Endothelial cell of umbilical vein (primary cell): Measurements from ENCODE around the gene MYBPHL. TPM values are rescaled to one million over a fixed set of nuclear protein-coding genes. Genes with fewer than 3 reads are reported as not detected.

ENCODE experiments used
- BruUV-seq: library from RNA; stranded (reverse); fragments of 400-500 nt; replicated peaks from 2 replicates; lab custom pipeline; 2021; lab: Mats Ljungman, UMichigan
- CTCF ChIA-PET: fragments of 300-600, 350-600 bp; sonication (Branson Sonifier 250); formaldehyde crosslinking; loops from one replicate; lab custom pipeline; 2021; ENCODE audit warnings: antibody characterized with exemption, inconsistent platforms; lab: Charles Lee
- POLR2A ChIA-PET: fragments of 300-600, 350-600 bp; sonication (Branson Sonifier 250); formaldehyde crosslinking; loops from one replicate; lab custom pipeline; 2021; ENCODE audit warnings: antibody characterized with exemption, inconsistent platforms; lab: Charles Lee
- DNase-seq: peaks from one replicate; pipeline ENCODE4 v3.0.0-alpha.2; 2011; ENCODE audit warnings: low read depth, low spot score
- FAIRE-seq: peaks from 2 replicates; lab custom pipeline; 2011; peaks lifted over from hg19 to GRCh38; lab: Jason Lieb, UNC
- H2AFZ ChIP-seq: 2 replicates; pipeline ENCODE4 v1.6.0; 2012; ENCODE audit warnings: low read depth, low read length, control low read depth, inconsistent platforms
- H3K27ac ChIP-seq: 2 replicates; pipeline ENCODE4 v1.5.1; 2011; ENCODE audit warnings: low read depth, mild to moderate bottlenecking, control low read depth, low read length, moderate library complexity; ENCODE audit not compliant: insufficient read depth
- H3K27me3 ChIP-seq, 2 experiments: 2 replicates each; pipeline versions ENCODE4 v1.6.0 to v1.6.1; 2011; ENCODE audit warnings: low read length in 2 of 2, mixed read lengths in 1 of 2; ENCODE audit not compliant: control insufficient read depth in 2 of 2, insufficient read depth in 2 of 2
- H3K36me3 ChIP-seq, 2 experiments: 2 replicates in 1 of 2; 3 replicates in 1 of 2; pipeline ENCODE4 v1.5.1; 2011; ENCODE audit warnings: low read length in 2 of 2, mild to moderate bottlenecking in 1 of 2, moderate library complexity in 1 of 2; ENCODE audit not compliant: control insufficient read depth in 2 of 2, insufficient read depth in 2 of 2; ENCODE audit errors: extremely low read depth in 1 of 2
- H3K4me1 ChIP-seq: 3 replicates; pipeline ENCODE4 v1.5.1; 2011; ENCODE audit warnings: mild to moderate bottlenecking, low read length; ENCODE audit not compliant: control insufficient read depth, insufficient read depth; ENCODE audit errors: extremely low read depth
- H3K4me2 ChIP-seq: 2 replicates; pipeline ENCODE4 v1.6.1; 2011; ENCODE audit warnings: low read length, control low read depth, mixed read lengths; ENCODE audit not compliant: insufficient read depth
- H3K4me3 ChIP-seq, 3 experiments: fragments of 200-600 bp in 1 of 3; sonication (generic), shearing (Covaris generic) in 1 of 3; replicated peaks in 1 of 3; 2 replicates each; pipeline ENCODE4 v1.5.1; 2011 to 2016; ENCODE audit warnings: control low read depth in 3 of 3, low read length in 3 of 3, mild to moderate bottlenecking in 2 of 3, inconsistent platforms in 1 of 3, low read depth in 1 of 3, moderate library complexity in 1 of 3; ENCODE audit not compliant: insufficient read depth in 1 of 3
- H3K79me2 ChIP-seq: 2 replicates; pipeline ENCODE4 v1.6.0; 2012; ENCODE audit warnings: low read length, inconsistent platforms; ENCODE audit not compliant: control insufficient read depth, insufficient read depth
- H3K9ac ChIP-seq: replicated peaks from 2 replicates; pipeline ENCODE3; 2011; ENCODE audit warnings: low read length, control low read depth; ENCODE audit not compliant: insufficient read depth; ENCODE audit errors: extremely low read depth
- H3K9me1 ChIP-seq: replicated peaks from 3 replicates; pipeline ENCODE4 v1.6.0; 2011; ENCODE audit warnings: mild to moderate bottlenecking, low read length; ENCODE audit not compliant: control insufficient read depth, insufficient read depth; ENCODE audit errors: extremely low read depth
- H3K9me3 ChIP-seq: replicated peaks from 2 replicates; pipeline ENCODE4 v1.5.1; 2012; ENCODE audit warnings: low read length, inconsistent platforms; ENCODE audit not compliant: control insufficient read depth, insufficient read depth
- H4K20me1 ChIP-seq: replicated peaks from 2 replicates; pipeline ENCODE3; 2011; ENCODE audit warnings: mild to moderate bottlenecking, low read length; ENCODE audit not compliant: control insufficient read depth, insufficient read depth; ENCODE audit errors: extremely low read depth
- EZH2 ChIP-seq: IDR thresholded peaks from 2 replicates; pipeline ENCODE4 v1.6.1; 2012; ENCODE audit warnings: borderline replicate concordance, low read depth, mild to moderate bottlenecking, moderate library complexity, low read length, inconsistent platforms; ENCODE audit not compliant: severe bottlenecking
- FOS ChIP-seq: IDR thresholded peaks from 2 replicates; pipeline ENCODE4 v1.6.1; 2011; ENCODE audit warnings: mild to moderate bottlenecking, low read length, moderate library complexity, borderline replicate concordance; ENCODE audit not compliant: insufficient read depth
- JUN ChIP-seq: IDR thresholded peaks from 2 replicates; pipeline ENCODE4 v1.6.1; 2011; ENCODE audit warnings: borderline replicate concordance, low read depth; ENCODE audit not compliant: insufficient read length, insufficient read depth
- POLR2AphosphoS5 ChIP-seq: IDR thresholded peaks from 2 replicates; pipeline ENCODE4 v1.6.1; 2012; ENCODE audit warnings: low read depth, mild to moderate bottlenecking, control low read depth, low read length, moderate library complexity; ENCODE audit not compliant: insufficient read depth
- dilution Hi-C: fragments of 300-500 bp; cut with MboI; formaldehyde crosslinking; loops from one replicate; pipeline ENCODE4 v1.15.0; 2019; ENCODE audit warnings: low sequenced_read_pairs; ENCODE audit not compliant: extremely low pct_ligation_motif_present
- intact Hi-C: fragments of 100-400 bp; cut with micrococcal nuclease; formaldehyde crosslinking; loops from one replicate; pipeline ENCODE4 v1.10.0; 2022
- polyA plus RNA-seq, 4 experiments: library from polyadenylated mRNA; depleted of rRNA in 3 of 4; stranded (reverse) in 3 of 4; unstranded in 1 of 4; fragments of >200 nt; gene quantifications; 2 replicates each; pipeline versions ENCODE4 v1.2.1 to v1.2.3, GENCODE V29; 2011 to 2012; ENCODE audit warnings: missing spikeins in 1 of 4
- total RNA-seq: library from RNA; stranded (reverse); gene quantifications from 2 replicates; pipeline ENCODE4 v1.2.3, GENCODE V29; 2021
- TF ChIP-seq, protein P1 (sequence below), 2 donors: IDR thresholded peaks; 1 replicate in 1 of 2; 2 replicates in 1 of 2; pipeline ENCODE4 v1.5.1; 2011; ENCODE audit warnings: low read length in 2 of 2, mild to moderate bottlenecking in 2 of 2, moderate library complexity in 2 of 2, control low read depth in 1 of 2, inconsistent platforms in 1 of 2, low read depth in 1 of 2; ENCODE audit not compliant: insufficient read depth in 1 of 2; ENCODE audit errors: extremely low read depth in 1 of 2

MYBPHL gene
- total and polyA plus RNA-seq, 2 donors (not counting 3 experiments of a cell fraction or from before 2014, with no cell fraction given), result not detected

DNA sequence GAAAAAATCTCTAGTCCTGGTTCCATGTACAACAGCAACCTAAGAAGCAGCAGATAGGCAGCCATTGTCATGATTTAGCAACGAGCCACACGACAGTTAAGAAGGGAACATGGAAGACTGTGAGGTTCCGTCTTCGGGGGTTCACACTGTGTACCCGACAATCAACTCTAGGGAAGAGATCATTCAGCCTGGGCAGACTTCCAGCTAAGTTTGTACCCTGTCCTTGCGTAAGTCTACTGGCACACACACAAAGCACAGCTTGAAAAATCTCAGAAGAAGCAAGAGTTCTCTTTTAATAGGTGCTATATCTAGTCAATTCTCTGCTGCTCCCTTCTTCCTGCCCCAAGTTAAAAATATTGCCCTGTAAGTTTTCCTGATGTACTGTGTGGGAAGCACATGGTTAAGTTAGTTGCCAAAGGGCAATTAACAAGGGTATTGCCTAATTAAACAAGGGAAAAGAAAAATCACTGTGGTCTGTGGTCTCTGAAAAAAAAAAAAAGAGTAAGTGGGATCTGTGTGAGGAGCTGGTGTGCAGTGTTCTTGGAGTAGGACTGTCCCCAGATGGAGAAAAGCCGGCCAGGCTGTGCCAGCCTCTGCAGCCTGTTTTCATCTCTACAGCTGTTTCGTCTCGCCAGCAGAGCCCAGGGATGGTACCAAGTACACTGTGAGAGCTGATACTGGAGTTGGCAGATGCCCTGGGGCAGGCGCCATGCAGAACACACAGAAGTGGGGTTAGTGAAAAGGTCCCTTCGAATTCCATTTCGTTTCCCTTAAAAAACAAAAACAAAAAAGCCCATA is 6.4 kb upstream of the MYBPHL start:
- Histone ChIP-seq H3K27me3 (peaks cover 4 to 6% of the 10 kb centered on the region in 2 experiments), H3K4me3 (no peak overlapping the region), H3K9ac (no peak overlapping the region), H3K36me3 (no peaks in the 10 kb centered on the region), H3K79me2 (no peaks in the 10 kb centered on the region), H3K9me1 (no peaks in the 10 kb centered on the region), H3K27ac (no peak overlapping the region), H4K20me1 (no peaks in the 10 kb centered on the region), H3K4me2 (no peak overlapping the region), H2AFZ (no peak overlapping the region), H3K9me3 (no peaks in the 10 kb centered on the region), H3K4me1 (no peaks in the 10 kb centered on the region)
- ChIA-PET CTCF (no interaction called here), POLR2A (no interaction called here)
- intact Hi-C loops, result no loop called here
- TSS peak; percentile 9 for BruUV-seq
- no peak for TF ChIP-seq EZH2
- TF ChIP-seq, protein P1, sequence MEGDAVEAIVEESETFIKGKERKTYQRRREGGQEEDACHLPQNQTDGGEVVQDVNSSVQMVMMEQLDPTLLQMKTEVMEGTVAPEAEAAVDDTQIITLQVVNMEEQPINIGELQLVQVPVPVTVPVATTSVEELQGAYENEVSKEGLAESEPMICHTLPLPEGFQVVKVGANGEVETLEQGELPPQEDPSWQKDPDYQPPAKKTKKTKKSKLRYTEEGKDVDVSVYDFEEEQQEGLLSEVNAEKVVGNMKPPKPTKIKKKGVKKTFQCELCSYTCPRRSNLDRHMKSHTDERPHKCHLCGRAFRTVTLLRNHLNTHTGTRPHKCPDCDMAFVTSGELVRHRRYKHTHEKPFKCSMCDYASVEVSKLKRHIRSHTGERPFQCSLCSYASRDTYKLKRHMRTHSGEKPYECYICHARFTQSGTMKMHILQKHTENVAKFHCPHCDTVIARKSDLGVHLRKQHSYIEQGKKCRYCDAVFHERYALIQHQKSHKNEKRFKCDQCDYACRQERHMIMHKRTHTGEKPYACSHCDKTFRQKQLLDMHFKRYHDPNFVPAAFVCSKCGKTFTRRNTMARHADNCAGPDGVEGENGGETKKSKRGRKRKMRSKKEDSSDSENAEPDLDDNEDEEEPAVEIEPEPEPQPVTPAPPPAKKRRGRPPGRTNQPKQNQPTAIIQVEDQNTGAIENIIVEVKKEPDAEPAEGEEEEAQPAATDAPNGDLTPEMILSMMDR (IDR thresholded peaks at IDR 0.05; ENCODE audit: extremely low read depth in 1 of 2, insufficient read depth in 1 of 2, low read depth in 1 of 2, low read length in 2 of 2), result no peak
- TF ChIP-seq JUN, result no peak
- TF ChIP-seq POLR2AphosphoS5, result no peak
- TF ChIP-seq FOS, result no peak
- DNase-seq, result no peak
- dilution Hi-C loops, result no loop called here
- FAIRE-seq, result no peak
